HepG2 (cell line): ENCODE measurements around the gene CDK2AP2. TPM values are rescaled to one million over a fixed set of nuclear protein-coding genes. Genes with fewer than 3 reads are reported as not detected.

Experiments
- BHLHE40 ChIP-seq: IDR thresholded peaks from 2 replicates; pipeline ENCODE4 v1.6.1; 2011; ENCODE audit warnings: low read length, improper control_type of control experiment
- CREB1 ChIP-seq, 2 experiments: fragments of 450-650 bp in 1 of 2; IDR thresholded peaks; 2 replicates each; pipeline ENCODE4 v1.6.1; 2016 to 2017; ENCODE audit warnings: control low read depth in 1 of 2, mild to moderate bottlenecking in 1 of 2, missing compliant biosample characterization in 1 of 2, missing genetic modification characterization in 1 of 2
- HNF4G ChIP-seq, 2 experiments: sonication (generic) in 1 of 2; formaldehyde crosslinking in 1 of 2; IDR thresholded peaks; 2 replicates each; pipeline versions ENCODE4 v1.4.0 to v1.6.1; 2011 to 2020; ENCODE audit warnings: borderline replicate concordance in 2 of 2, low read depth in 2 of 2, mild to moderate bottlenecking in 2 of 2, low read length in 1 of 2, missing genetic modification reagents in 1 of 2, moderate library complexity in 1 of 2
- HOMEZ ChIP-seq: IDR thresholded peaks from 2 replicates; pipeline ENCODE4 v1.6.1; 2016; ENCODE audit warnings: low read depth
- KDM6A ChIP-seq: IDR thresholded peaks from 2 replicates; pipeline ENCODE4 v1.6.1; 2016; ENCODE audit warnings: low read depth
- KLF11 ChIP-seq: IDR thresholded peaks from 2 replicates; pipeline ENCODE4 v1.6.1; 2016; ENCODE audit warnings: missing compliant biosample characterization
- MED1 ChIP-seq: sonication (generic); formaldehyde crosslinking; IDR thresholded peaks from 2 replicates; pipeline ENCODE4 v1.4.0; 2020; ENCODE audit warnings: missing genetic modification reagents
- MIER3 ChIP-seq: IDR thresholded peaks from 2 replicates; pipeline ENCODE4 v1.6.1; 2016; ENCODE audit warnings: missing compliant biosample characterization, borderline replicate concordance
- PAXIP1 ChIP-seq: sonication (generic); formaldehyde crosslinking; conservative IDR thresholded peaks from 2 replicates; pipeline ENCODE4 v1.4.0; 2020; ENCODE audit warnings: mild to moderate bottlenecking, missing genetic modification reagents, moderate library complexity
- PHF8 ChIP-seq: sonication (generic); formaldehyde crosslinking; IDR thresholded peaks from 2 replicates; pipeline ENCODE4 v1.5.0; 2020; ENCODE audit warnings: missing genetic modification reagents
- SALL2 ChIP-seq: sonication (generic); formaldehyde crosslinking; IDR thresholded peaks from 2 replicates; pipeline ENCODE4 v1.8.1; 2023; ENCODE audit warnings: mild to moderate bottlenecking, missing genetic modification reagents, inconsistent platforms
- SMC3 ChIP-seq: IDR thresholded peaks from 2 replicates; pipeline ENCODE4 v1.6.1; 2011; ENCODE audit warnings: low read length, improper control_type of control experiment
- SP5 ChIP-seq: IDR thresholded peaks from 2 replicates; pipeline ENCODE4 v1.6.1; 2016; ENCODE audit warnings: low read depth, borderline replicate concordance
- SPEN ChIP-seq: sonication (generic); formaldehyde crosslinking; IDR thresholded peaks from 2 replicates; pipeline ENCODE4 v1.5.1; 2020; ENCODE audit warnings: low read depth, mild to moderate bottlenecking, missing genetic modification reagents
- TBX2 ChIP-seq: sonication (generic); formaldehyde crosslinking; IDR thresholded peaks from 2 replicates; pipeline ENCODE4 v1.5.0; 2020; ENCODE audit warnings: missing genetic modification reagents, mild to moderate bottlenecking, borderline replicate concordance
- THAP11 ChIP-seq: IDR thresholded peaks from 2 replicates; pipeline ENCODE4 v1.6.1; 2016; ENCODE audit warnings: missing biosample characterization, missing genetic modification reagents
- ZBTB43 ChIP-seq: sonication (generic); formaldehyde crosslinking; conservative IDR thresholded peaks from 2 replicates; pipeline ENCODE4 v1.4.0; 2020; ENCODE audit warnings: missing genetic modification reagents
- ZMYM3 ChIP-seq: sonication (generic); formaldehyde crosslinking; IDR thresholded peaks from 2 replicates; pipeline ENCODE4 v1.5.1; 2020; ENCODE audit warnings: mild to moderate bottlenecking, missing genetic modification reagents
- polyA plus RNA-seq, 8 experiments: library from polyadenylated mRNA; depleted of rRNA in 3 of 8; stranded (reverse) in 7 of 8; unstranded in 1 of 8; fragments of >200 nt; fragmentation: Illumina TruSeq in 4 of 8; extraction: Trizol in 4 of 8; gene quantifications; 2 replicates each; pipeline versions ENCODE4 v1.2.1 to v1.2.3, GENCODE V29; 2011 to 2016; ENCODE audit warnings: low read depth in 4 of 8, missing spikeins in 1 of 8, mixed read lengths in 1 of 8; ENCODE audit not compliant: insufficient read depth in 1 of 8
- total RNA-seq, 5 experiments: library from RNA; depleted of rRNA; stranded (reverse); fragments of >200 nt; fragmentation: Illumina TruSeq; extraction: Trizol; gene quantifications; 2 replicates each; pipeline ENCODE4 v1.2.3, GENCODE V29; 2016; ENCODE audit warnings: low read depth in 1 of 5
- TF ChIP-seq, protein P1 (sequence below): sonication (generic); formaldehyde crosslinking; IDR thresholded peaks from 2 replicates; pipeline ENCODE4 v1.4.0; 2020; ENCODE audit warnings: missing genetic modification reagents

The CDK2AP2 gene
- total and polyA plus RNA-seq, 2 of the 13 experiments (the other 11 are each of a cell fraction or from before 2014, with no cell fraction given): 15.0 to 23.2 TPM

DNA sequence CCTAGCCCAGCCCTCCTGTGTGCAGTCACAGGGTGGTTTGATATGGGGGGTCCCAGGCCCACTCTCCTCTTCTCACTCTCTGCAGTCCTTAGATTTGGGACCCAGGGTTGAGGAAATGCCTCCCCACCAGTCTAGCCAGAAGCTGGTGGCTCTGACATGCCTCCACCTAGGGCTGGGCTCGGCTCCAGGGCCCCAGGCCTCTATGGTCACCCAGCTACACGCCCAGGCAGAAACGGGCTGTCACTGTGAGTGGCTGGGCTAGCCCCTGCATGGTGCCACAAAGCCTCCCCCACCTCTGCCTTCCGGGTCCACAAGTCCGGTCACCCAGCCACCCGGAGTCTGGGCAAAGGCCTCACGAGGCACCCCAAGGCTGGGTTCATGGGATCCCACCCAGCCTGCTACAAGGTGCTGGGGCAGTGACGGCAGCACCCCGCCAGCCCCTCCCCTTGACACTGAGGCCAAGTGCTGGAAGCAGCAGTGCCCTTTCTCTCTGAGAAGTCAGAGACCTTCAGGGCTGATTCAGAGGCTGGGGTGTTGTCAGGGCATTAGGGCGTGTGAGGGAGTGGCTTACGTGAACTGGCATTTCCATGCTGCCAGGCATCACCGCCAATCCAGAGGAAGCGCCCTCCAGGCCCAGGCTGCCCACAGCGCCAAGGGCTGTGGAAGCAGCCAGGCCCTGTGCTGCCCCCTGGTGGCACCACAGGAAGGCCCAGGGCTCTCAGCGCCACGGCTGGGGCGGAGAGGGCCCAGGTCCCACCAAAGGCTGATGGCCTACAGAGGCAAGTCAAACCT lies 2.2 kb downstream of the CDK2AP2 start (continued):
- TF ChIP-seq TBX2 (CRISPR knock-in tag) (peak; percentile 46; the same call in 1 of the 2 replicates), KDM6A (CRISPR knock-in tag) (no peak), HNF4G (IDR thresholded peaks at IDR 0.05; ENCODE audit: borderline replicate concordance, low read depth, low read length) (no peak), HNF4G (CRISPR knock-in tag; IDR thresholded peaks at IDR 0.05; ENCODE audit: borderline replicate concordance, low read depth) (no peak), SP5 (CRISPR knock-in tag) (peak; percentile 18; the same call in 1 of the 2 replicates), MED1 (CRISPR knock-in tag) (peak; percentile 53), PAXIP1 (CRISPR knock-in tag) (no peak; the same call in 1 of the 2 replicates), SPEN (peak; percentile 77; the same call in 1 of the 2 replicates), MIER3 (no peak), SMC3 (peak; percentile 54; the same call in 1 of the 2 replicates), HOMEZ (no peak; the same call in 1 of the 2 replicates), SALL2 (CRISPR knock-in tag) (no peak), ZBTB43 (CRISPR knock-in tag) (no peak), BHLHE40 (no peak), PHF8 (peak; percentile 53), KLF11 (CRISPR knock-in tag) (0 out of 2 replicates have a peak, but pooled peaks have one; percentile 44), CREB1 (IDR thresholded peaks at IDR 0.05) (no peak), CREB1 (CRISPR knock-in tag; IDR thresholded peaks at IDR 0.05) (peak; percentile 37; the same call in 1 of the 2 replicates), ZMYM3 (CRISPR knock-in tag) (peak; percentile 32; the same call in 1 of the 2 replicates), THAP11 (CRISPR knock-in tag) (peak; percentile 42; the same call in 1 of the 2 replicates)
- TF ChIP-seq, protein P1, sequence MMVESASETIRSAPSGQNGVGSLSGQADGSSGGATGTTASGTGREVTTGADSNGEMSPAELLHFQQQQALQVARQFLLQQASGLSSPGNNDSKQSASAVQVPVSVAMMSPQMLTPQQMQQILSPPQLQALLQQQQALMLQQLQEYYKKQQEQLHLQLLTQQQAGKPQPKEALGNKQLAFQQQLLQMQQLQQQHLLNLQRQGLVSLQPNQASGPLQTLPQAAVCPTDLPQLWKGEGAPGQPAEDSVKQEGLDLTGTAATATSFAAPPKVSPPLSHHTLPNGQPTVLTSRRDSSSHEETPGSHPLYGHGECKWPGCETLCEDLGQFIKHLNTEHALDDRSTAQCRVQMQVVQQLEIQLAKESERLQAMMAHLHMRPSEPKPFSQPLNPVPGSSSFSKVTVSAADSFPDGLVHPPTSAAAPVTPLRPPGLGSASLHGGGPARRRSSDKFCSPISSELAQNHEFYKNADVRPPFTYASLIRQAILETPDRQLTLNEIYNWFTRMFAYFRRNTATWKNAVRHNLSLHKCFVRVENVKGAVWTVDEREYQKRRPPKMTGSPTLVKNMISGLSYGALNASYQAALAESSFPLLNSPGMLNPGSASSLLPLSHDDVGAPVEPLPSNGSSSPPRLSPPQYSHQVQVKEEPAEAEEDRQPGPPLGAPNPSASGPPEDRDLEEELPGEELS (CRISPR knock-in tag): 0 out of 2 replicates have a peak, but pooled peaks have one; percentile 25
